ENCODE results near the gene ANXA8. TPM values are rescaled to one million over a fixed set of nuclear protein-coding genes. Genes with fewer than 3 reads are reported as not detected.

Gene ANXA8
- total and polyA plus RNA-seq, 4 experiments from 2014 or later: not detected

DNA sequence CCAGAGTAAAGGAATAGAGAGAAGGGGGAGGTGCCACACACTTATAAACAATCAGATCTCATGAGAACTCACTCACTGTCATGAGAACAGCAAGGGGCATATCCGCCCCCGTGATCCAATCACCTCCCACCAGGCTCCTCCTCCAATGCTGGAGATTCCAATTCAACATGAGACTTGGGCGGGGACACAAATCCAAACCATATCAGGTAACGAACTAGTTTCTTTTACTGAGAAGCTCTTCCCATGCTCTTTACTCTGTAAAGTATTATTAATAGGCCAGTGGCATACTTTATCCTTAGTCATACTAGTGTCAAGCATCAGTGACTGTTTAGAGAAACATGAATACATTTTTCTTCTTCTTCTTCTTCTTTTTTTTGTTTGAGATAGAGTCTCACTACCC is 60.4 kb downstream of the ANXA8 start:
- no peak for DNase-seq
- Mint-ChIP-seq H3K4me3 (no peak overlapping the region), H3K36me3 (no peaks in the 10 kb centered on the region), H3K9me3 (peaks cover 0 to 5% (median 0%) of the 10 kb centered on the region in 8 donors), H3K27ac (no peak overlapping the region), H3K4me1 (no peaks in the 10 kb centered on the region), H3K27me3 (no peaks in the 10 kb centered on the region)
- Histone ChIP-seq H3K9me3 (ENCODE audit: control insufficient read depth in 1 of 2, low read length in 2 of 2) (no peaks in the 10 kb centered on the region), H3K4me1 (ENCODE audit: insufficient read depth, low read length) (no peaks in the 10 kb centered on the region), H3K4me3 (ENCODE audit: low read length in 2 of 2) (no peak overlapping the region), H3K36me3 (ENCODE audit: insufficient read depth, low read length) (no peaks in the 10 kb centered on the region), H3K27me3 (ENCODE audit: insufficient read depth, low read length) (no peaks in the 10 kb centered on the region), H3K27ac (ENCODE audit: low read depth, low read length) (no peak overlapping the region)
- ChIA-PET CTCF (ENCODE audit: partially characterized antibody) (no interaction called here), POLR2A (ENCODE audit: partially characterized antibody) (no interaction called here)
- intact Hi-C loops (cut with micrococcal nuclease): no loop called here

DNA sequence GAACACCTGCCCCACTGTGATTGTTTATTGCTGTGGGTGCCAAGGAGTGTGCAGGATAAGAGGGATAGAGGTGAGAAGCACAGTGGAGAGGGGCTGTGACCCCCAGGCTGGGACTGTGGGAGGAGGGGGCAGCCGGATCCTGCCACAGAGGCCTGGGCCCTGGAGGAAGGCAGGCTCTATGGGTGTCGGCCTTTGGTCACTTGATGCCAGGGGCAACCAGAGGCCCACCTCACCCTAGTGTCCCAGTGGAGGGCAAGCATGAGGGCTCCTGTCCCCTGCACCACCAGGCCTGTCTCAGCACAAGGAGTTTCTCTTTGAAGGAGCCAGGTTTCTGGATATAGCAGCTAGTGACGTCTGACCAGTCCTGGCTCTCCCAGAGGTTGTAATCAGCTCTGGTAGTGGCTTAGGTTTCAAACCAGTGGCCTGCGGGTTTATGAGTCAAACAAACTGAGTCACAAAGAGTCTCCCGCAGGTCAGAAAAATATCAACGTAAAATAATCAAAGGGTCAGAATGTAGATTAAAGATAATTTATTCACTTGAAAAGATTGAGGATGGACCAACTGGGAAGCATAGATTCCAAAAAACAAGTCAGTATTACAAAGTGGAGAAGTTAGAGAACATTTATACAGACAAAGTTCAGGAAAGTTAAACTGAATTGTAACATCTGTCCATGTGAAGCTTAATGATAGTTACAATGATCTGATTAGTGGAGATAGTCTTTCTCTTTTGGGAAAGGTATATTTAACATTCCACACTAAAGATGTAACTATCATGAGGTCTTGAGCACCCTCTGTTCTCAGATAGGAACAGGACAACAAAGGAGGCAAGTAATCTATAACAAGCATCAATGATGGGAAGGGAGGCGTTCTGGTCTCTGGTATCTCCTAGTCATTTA is 62.6 kb downstream of the ANXA8 start:
- Mint-ChIP-seq H3K4me1 (no peaks in the 10 kb centered on the region), H3K4me3 (no peak overlapping the region), H3K36me3 (no peaks in the 10 kb centered on the region), H3K27ac (no peak overlapping the region), H3K27me3 (no peaks in the 10 kb centered on the region), H3K9me3 (peaks cover 0 to 2% (median 0%) of the 10 kb centered on the region in 8 donors)
- intact Hi-C loops (cut with micrococcal nuclease): no loop called here
- no peaks in the 10 kb centered on the region for H3K9me3 ChIP-seq (ENCODE audit: control insufficient read depth in 1 of 2, low read length in 2 of 2)
- ChIA-PET CTCF (ENCODE audit: partially characterized antibody) (no interaction called here), POLR2A (ENCODE audit: partially characterized antibody) (no interaction called here)
- H3K4me1 ChIP-seq (ENCODE audit: insufficient read depth, low read length): no peaks in the 10 kb centered on the region
- H3K36me3 ChIP-seq (ENCODE audit: insufficient read depth, low read length): no peaks in the 10 kb centered on the region
- no peaks in the 10 kb centered on the region for H3K27me3 ChIP-seq (ENCODE audit: insufficient read depth, low read length)
- no peak for DNase-seq
- H3K27ac ChIP-seq (ENCODE audit: low read depth, low read length): no peak overlapping the region
- H3K4me3 ChIP-seq (ENCODE audit: low read length in 2 of 2): no peak overlapping the region

DNA sequence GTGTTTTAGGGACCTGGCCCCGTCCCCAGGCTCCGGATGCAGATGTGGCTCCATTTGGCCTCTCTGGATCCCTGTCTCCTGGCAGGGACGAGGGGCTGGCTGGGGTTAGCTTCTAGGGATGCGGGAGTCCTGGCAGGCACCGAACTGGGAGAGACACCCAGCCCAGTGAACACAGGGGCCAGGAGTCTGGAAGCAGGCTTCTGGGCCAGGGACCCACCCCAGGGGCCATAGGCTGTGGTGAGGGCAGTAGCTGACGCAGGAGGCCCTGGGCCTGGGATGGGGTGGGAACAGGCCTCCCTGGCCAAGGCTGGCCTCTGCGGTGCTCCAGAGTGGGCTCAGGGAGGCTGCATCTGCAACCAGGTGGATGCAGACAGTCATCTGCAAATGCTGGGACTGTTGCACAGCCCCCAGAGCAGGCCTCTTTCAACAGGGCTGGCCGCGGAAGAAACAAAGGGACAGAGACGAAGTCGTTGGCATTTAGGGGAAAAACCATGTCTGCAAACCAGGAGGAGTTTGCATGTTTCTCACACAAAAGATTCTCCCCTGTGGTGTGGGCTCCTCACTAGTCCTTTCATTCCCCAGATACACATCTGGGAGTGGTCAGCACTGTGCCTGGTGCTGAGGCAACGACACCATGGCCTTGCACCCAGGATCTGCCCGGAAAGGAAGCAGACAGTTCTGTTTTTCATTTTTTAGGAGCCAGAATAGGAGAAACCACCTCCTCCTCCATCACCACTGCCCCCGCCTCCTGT is 63.4 kb downstream of the ANXA8 start:
- Mint-ChIP-seq H3K9me3 (peaks cover 0 to 2% (median 0%) of the 10 kb centered on the region in 8 donors), H3K27me3 (no peaks in the 10 kb centered on the region), H3K27ac (no peak overlapping the region), H3K4me1 (no peaks in the 10 kb centered on the region), H3K36me3 (no peaks in the 10 kb centered on the region), H3K4me3 (no peak overlapping the region)
- ChIA-PET CTCF (ENCODE audit: partially characterized antibody) (no interaction called here), POLR2A (ENCODE audit: partially characterized antibody) (no interaction called here)
- H3K4me1 ChIP-seq (ENCODE audit: insufficient read depth, low read length): no peaks in the 10 kb centered on the region
- H3K27me3 ChIP-seq (ENCODE audit: insufficient read depth, low read length): no peaks in the 10 kb centered on the region
- H3K27ac ChIP-seq (ENCODE audit: low read depth, low read length): no peak overlapping the region
- H3K4me3 ChIP-seq (ENCODE audit: low read length in 2 of 2): no peak overlapping the region
- H3K9me3 ChIP-seq (ENCODE audit: control insufficient read depth in 1 of 2, low read length in 2 of 2): no peaks in the 10 kb centered on the region
- DNase-seq: no peak
- intact Hi-C loops (cut with micrococcal nuclease): no loop called here
- H3K36me3 ChIP-seq (ENCODE audit: insufficient read depth, low read length): no peaks in the 10 kb centered on the region

DNA sequence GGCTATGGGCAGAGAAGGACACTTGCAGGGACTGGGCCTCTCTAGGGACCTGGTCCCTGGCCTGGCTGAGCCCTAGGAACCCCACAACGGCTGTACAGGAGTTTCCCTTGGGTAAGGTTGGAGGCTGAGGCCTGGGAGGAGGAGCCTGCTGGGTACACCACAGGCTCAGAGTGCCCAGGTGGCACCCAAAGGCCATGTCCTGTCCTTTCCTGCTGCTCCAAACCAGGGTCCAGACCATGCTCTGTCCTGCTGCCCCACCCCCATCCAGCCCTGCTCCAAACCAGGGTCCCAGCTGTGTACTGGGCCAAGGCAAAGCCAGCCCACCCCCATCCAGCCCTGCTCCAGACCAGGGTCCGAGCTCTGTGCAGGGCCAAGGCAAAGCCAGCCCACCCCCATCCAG is 64.5 kb downstream of the ANXA8 start:
- Histone ChIP-seq H3K9me3 (ENCODE audit: control insufficient read depth in 1 of 2, low read length in 2 of 2) (no peaks in the 10 kb centered on the region), H3K4me3 (ENCODE audit: low read length in 2 of 2) (no peak overlapping the region), H3K27me3 (ENCODE audit: insufficient read depth, low read length) (no peaks in the 10 kb centered on the region), H3K36me3 (ENCODE audit: insufficient read depth, low read length) (no peaks in the 10 kb centered on the region), H3K27ac (ENCODE audit: low read depth, low read length) (no peak overlapping the region), H3K4me1 (ENCODE audit: insufficient read depth, low read length) (no peaks in the 10 kb centered on the region)
- Mint-ChIP-seq H3K4me3 (no peak overlapping the region), H3K4me1 (no peaks in the 10 kb centered on the region), H3K27ac (no peak overlapping the region), H3K27me3 (no peaks in the 10 kb centered on the region), H3K36me3 (no peaks in the 10 kb centered on the region), H3K9me3 (no peaks in the 10 kb centered on the region)
- intact Hi-C loops (cut with micrococcal nuclease): no loop called here
- DNase-seq: no peak
- ChIA-PET POLR2A (ENCODE audit: partially characterized antibody) (no interaction called here), CTCF (ENCODE audit: partially characterized antibody) (no interaction called here)

DNA sequence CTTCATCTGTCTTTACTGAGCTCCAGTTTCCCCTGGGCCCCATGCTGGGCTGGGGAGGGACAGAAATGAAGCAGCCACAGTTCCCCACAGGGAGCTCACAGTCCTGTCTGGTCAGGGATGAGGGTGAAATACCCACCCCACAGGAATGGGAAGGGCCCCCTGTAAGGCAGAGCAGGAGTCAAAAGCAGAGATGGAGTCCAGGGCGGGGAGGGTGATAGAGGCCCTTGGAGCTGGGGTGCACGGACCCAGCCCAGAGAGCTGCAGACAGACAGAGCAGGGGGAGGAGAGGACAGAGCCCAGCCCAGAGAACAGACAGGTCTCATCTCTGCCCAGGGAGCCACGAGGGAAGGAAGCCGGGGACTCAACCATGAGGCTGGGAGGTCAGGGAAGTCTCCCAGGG is 64.9 kb downstream of the ANXA8 start:
- no peaks in the 10 kb centered on the region for H3K27me3 ChIP-seq (ENCODE audit: insufficient read depth, low read length)
- Mint-ChIP-seq H3K4me3 (no peak overlapping the region), H3K36me3 (no peaks in the 10 kb centered on the region), H3K27ac (no peak overlapping the region), H3K4me1 (no peaks in the 10 kb centered on the region), H3K9me3 (no peaks in the 10 kb centered on the region), H3K27me3 (no peaks in the 10 kb centered on the region)
- ChIA-PET POLR2A (ENCODE audit: partially characterized antibody) (no interaction called here), CTCF (ENCODE audit: partially characterized antibody) (no interaction called here)
- no peak overlapping the region for H3K4me3 ChIP-seq (ENCODE audit: low read length in 2 of 2)
- no peak overlapping the region for H3K27ac ChIP-seq (ENCODE audit: low read depth, low read length)
- no peaks in the 10 kb centered on the region for H3K4me1 ChIP-seq (ENCODE audit: insufficient read depth, low read length)
- H3K9me3 ChIP-seq (ENCODE audit: control insufficient read depth in 1 of 2, low read length in 2 of 2): no peaks in the 10 kb centered on the region
- no peaks in the 10 kb centered on the region for H3K36me3 ChIP-seq (ENCODE audit: insufficient read depth, low read length)
- no peak for DNase-seq
- intact Hi-C loops (cut with micrococcal nuclease): no loop called here

DNA sequence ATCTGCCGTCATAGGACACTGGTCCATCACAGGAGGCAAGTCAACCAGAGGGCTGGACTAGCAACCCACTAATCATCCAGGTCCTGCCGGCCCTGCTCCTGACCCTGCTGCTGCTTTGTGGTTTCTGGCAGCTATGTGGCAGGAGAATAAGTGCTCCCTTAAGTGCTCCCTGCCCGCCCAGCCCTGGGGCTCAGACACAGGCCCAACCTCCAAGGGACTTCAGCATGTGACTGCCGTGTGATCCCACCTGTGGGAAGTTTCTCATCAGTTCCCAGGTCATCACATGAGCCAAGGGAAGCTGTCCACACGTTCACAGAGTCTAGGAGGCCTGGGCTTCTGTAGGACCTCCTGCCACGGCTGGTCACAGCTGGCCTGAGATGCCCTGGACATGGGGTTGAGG is 65.6 kb downstream of the ANXA8 start:
- Histone ChIP-seq H3K27ac (ENCODE audit: low read depth, low read length) (no peak overlapping the region), H3K4me1 (ENCODE audit: insufficient read depth, low read length) (no peaks in the 10 kb centered on the region), H3K36me3 (ENCODE audit: insufficient read depth, low read length) (no peaks in the 10 kb centered on the region), H3K27me3 (ENCODE audit: insufficient read depth, low read length) (no peaks in the 10 kb centered on the region), H3K9me3 (ENCODE audit: control insufficient read depth in 1 of 2, low read length in 2 of 2) (no peaks in the 10 kb centered on the region), H3K4me3 (ENCODE audit: low read length in 2 of 2) (no peak overlapping the region)
- CTCF ChIA-PET (ENCODE audit: partially characterized antibody): no interaction called here
- Mint-ChIP-seq H3K9me3 (no peaks in the 10 kb centered on the region), H3K36me3 (no peaks in the 10 kb centered on the region), H3K27ac (no peak overlapping the region), H3K4me1 (no peaks in the 10 kb centered on the region), H3K27me3 (no peaks in the 10 kb centered on the region), H3K4me3 (no peak overlapping the region)
- no peak for DNase-seq
- POLR2A ChIA-PET (ENCODE audit: partially characterized antibody): no interaction called here
- intact Hi-C loops (cut with micrococcal nuclease): no loop called here
